DMS 273 (cell line): ENCODE results near the gene FAM236C.
"Not testable (repeated sequence)": the region's sequence is repeated elsewhere in the genome, so short reads cannot be mapped to it uniquely, and the experiment has no call there.

Experiments used
- DNase-seq: peaks from one replicate; lab custom pipeline; 2025; ENCODE audit not compliant: unreplicated experiment; lab: John Stamatoyannopoulos, UW

Gene FAM236C

GRCh38 chrX:72912315-72912714, at the start of gene FAM236C:
Gene FAM236C, plus strand, starts transcription at chrX:72912615. Its CDS starts 100 bp downstream, at chrX:72912715.
- not testable (repeated sequence) for DNase-seq

- DNase-seq: not testable (repeated sequence)
Observed at GRCh38 chrX:72882898-72883297, 29.5 kb upstream of the FAM236C start.

- not testable (repeated sequence) for DNase-seq
Observed at GRCh38 chrX:72889740-72890139, 22.7 kb upstream of the FAM236C start.

GRCh38 chrX:72916096-72916495, 3.7 kb downstream of the FAM236C start:
- not testable (repeated sequence) for DNase-seq

- not testable (repeated sequence) for DNase-seq
Observed at GRCh38 chrX:72932283-72932682, 19.9 kb downstream of the FAM236C start.

- DNase-seq: not testable (repeated sequence)
Observed at GRCh38 chrX:72936455-72936854, 24.0 kb downstream of the FAM236C start.

GRCh38 chrX:72936882-72937455, 24.6 kb downstream of the FAM236C start:
- DNase-seq: not testable (repeated sequence)

- DNase-seq: not testable (repeated sequence)
Observed at GRCh38 chrX:72937906-72938305, 25.5 kb downstream of the FAM236C start, which contains the start of gene FAM236A. Gene FAM236A, plus strand, starts transcription at chrX:72938206. Its CDS starts 57 bp downstream, at chrX:72938263.

- not testable (repeated sequence) for DNase-seq
Observed at GRCh38 chrX:72942272-72942671, 29.9 kb downstream of the FAM236C start.

GRCh38 chrX:72943035-72943818, 30.8 kb downstream of the FAM236C start:
- DNase-seq: not testable (repeated sequence)

- DNase-seq: not testable (repeated sequence)
Observed at GRCh38 chrX:72943819-72944169, 31.4 kb downstream of the FAM236C start, which contains the start of gene DMRTC1. Gene DMRTC1, minus strand, starts transcription at chrX:72943837. Its CDS starts 68,143 bp downstream, at chrX:72875694.

GRCh38 chrX:72959971-72960370, 47.6 kb downstream of the FAM236C start:
- not testable (repeated sequence) for DNase-seq
